Osteocyte (in vitro differentiated cells): ENCODE measurements around the gene EMD. TPM values are rescaled to one million over a fixed set of nuclear protein-coding genes. Genes with fewer than 3 reads are reported as not detected.
"Not testable (repeated sequence)": the region's sequence is repeated elsewhere in the genome, so short reads cannot be mapped to it uniquely, and the experiment has no call there.

ENCODE experiments used
- DNase-seq: peaks from one replicate; pipeline ENCODE4 v3.0.0; 2021; ENCODE audit warnings: mixed read lengths; ENCODE audit not compliant: unreplicated experiment; ENCODE audit errors: extremely low spot score
- H3K27ac Mint-ChIP-seq: one replicate; pipeline ENCODE4 v1.8.0; 2021; ENCODE audit warnings: mild to moderate bottlenecking, mixed read lengths; ENCODE audit not compliant: unreplicated experiment
- H3K27me3 Mint-ChIP-seq: one replicate; pipeline ENCODE4 v1.8.0; 2021; ENCODE audit warnings: mixed read lengths; ENCODE audit not compliant: unreplicated experiment
- H3K36me3 Mint-ChIP-seq: one replicate; pipeline ENCODE4 v1.8.0; 2021; ENCODE audit warnings: mixed read lengths; ENCODE audit not compliant: unreplicated experiment
- H3K4me1 Mint-ChIP-seq: one replicate; pipeline ENCODE4 v1.8.0; 2021; ENCODE audit warnings: mixed read lengths; ENCODE audit not compliant: unreplicated experiment
- H3K4me3 Mint-ChIP-seq: one replicate; pipeline ENCODE4 v1.8.0; 2021; ENCODE audit warnings: mild to moderate bottlenecking, moderate library complexity, mixed read lengths; ENCODE audit not compliant: unreplicated experiment
- H3K9me3 Mint-ChIP-seq: one replicate; pipeline ENCODE4 v1.8.0; 2021; ENCODE audit warnings: mixed read lengths; ENCODE audit not compliant: unreplicated experiment
- CTCF ChIP-seq: fragments of 200-600 bp; sonication (generic); IDR thresholded peaks from 2 replicates; pipeline ENCODE4 v1.5.0; 2021; ENCODE audit warnings: antibody characterized with exemption, mild to moderate bottlenecking, moderate library complexity
- total RNA-seq: library from RNA; stranded (reverse); gene quantifications from 2 replicates; pipeline ENCODE4 v1.2.1, GENCODE V29; 2021

EMD gene
- total RNA-seq, 1 donor from 2014 or later = 73.1 TPM

GRCh38 chrX:154396363-154396762 lies 17.3 kb downstream of the EMD start:
- not testable (repeated sequence) for DNase-seq, H3K27ac Mint-ChIP-seq, H3K4me3 Mint-ChIP-seq, H3K9me3 Mint-ChIP-seq, H3K27me3 Mint-ChIP-seq
- Mint-ChIP-seq H3K4me1 (peaks cover 15% of the 10 kb centered on the region), H3K36me3 (peaks cover 13% of the 10 kb centered on the region)

- Mint-ChIP-seq H3K4me1 (peaks cover 15% of the 10 kb centered on the region), H3K9me3 (no peaks in the 10 kb centered on the region), H3K27me3 (no peaks in the 10 kb centered on the region), H3K4me3 (peak overlapping the region; percentile 97), H3K36me3 (peaks cover 13% of the 10 kb centered on the region), H3K27ac (peak overlapping the region; percentile 99)
- no peak for DNase-seq
- no peak for TF ChIP-seq CTCF
Observed at GRCh38 chrX:154396973-154397887, 18.1 kb downstream of the EMD start.

- Mint-ChIP-seq H3K9me3 (no peaks in the 10 kb centered on the region), H3K27me3 (no peaks in the 10 kb centered on the region), H3K4me1 (peaks cover 15% of the 10 kb centered on the region), H3K4me3 (peak within 1 kb of the TSS; percentile 97), H3K27ac (peak within 1 kb of the TSS; percentile 99), H3K36me3 (peaks cover 13% of the 10 kb centered on the region)
- no peak for TF ChIP-seq CTCF
- peak; percentile 98 for DNase-seq
Observed at GRCh38 chrX:154397888-154398667, 19.0 kb downstream of the EMD start, which contains the start of gene RPL10. Gene RPL10, plus strand, starts transcription at chrX:154398377. Its CDS starts 143 bp downstream, at chrX:154398520.

GRCh38 chrX:154398668-154399526 lies 19.8 kb downstream of the EMD start:
- peak; percentile 79 for TF ChIP-seq CTCF
- H3K4me3 Mint-ChIP-seq = peak overlapping the region; percentile 97
- H3K4me1 Mint-ChIP-seq = peaks cover 15% of the 10 kb centered on the region
- H3K9me3 Mint-ChIP-seq = no peaks in the 10 kb centered on the region
- peak; percentile 94 for DNase-seq
- H3K27ac Mint-ChIP-seq = peak overlapping the region; percentile 99
- H3K36me3 Mint-ChIP-seq = peaks cover 13% of the 10 kb centered on the region
- no peaks in the 10 kb centered on the region for H3K27me3 Mint-ChIP-seq
